Measurements from ENCODE around the gene RIPOR1. TPM values are rescaled to one million over a fixed set of nuclear protein-coding genes. Genes with fewer than 3 reads are reported as not detected.

RIPOR1 gene
- total and polyA plus RNA-seq, 2 experiments from 2014 or later = 7.6 to 22.4 TPM

DNA sequence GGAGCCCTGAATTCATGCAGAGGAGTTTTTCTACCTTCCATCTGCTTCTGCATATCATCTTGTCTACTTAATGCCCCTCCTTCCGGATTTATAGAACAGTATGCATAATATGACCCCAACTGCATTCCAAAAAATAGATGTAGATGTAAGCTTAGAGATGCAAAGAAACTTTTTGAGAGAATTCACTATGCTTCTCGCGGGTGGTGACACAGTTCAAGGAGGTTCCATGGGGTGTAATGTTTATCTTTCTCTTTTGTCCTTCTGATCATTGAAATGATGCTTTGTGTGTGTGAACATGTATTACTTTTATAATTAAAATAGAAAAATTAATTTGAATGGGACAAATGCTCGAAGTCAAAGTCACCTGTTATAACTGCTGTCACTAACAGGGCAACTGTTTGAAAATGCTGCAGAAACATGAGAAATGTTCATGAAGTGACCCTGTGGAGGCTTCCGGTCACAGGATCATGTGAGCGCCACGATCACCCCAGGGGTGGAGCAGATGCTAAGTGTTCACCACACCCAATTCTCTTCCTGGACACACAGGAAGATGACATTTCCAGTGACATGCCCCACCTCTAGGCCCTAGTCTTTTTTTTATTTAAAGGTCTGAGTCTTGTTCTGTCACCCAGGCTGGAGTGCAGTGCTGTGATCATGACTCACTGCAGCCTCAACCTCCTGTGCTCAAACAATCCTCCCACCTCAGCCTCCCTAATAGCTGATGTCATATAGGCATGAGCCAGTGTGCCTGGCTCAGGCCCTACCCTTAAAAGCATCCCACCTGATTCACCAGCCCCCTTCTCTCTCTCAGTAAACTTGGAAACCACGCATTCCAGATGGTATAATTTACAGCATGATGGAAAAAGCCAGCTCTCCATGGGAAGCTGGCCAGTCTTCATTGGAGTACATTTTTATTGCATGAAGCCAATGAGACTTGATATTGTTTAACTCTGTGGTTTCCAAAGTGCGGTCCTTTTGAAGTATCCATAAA, 24.3 kb upstream of the RIPOR1 start:
- H3K27ac ChIP-seq (ENCODE audit: low read depth) = no peak overlapping the region
- H3K27me3 ChIP-seq (ENCODE audit: insufficient read depth) = 0 out of 2 replicates have a peak, but pooled peaks cover 3% of the 10 kb centered on the region
- no peak overlapping the region for H2AFZ ChIP-seq
- TF ChIP-seq POLR2AphosphoS5 (IDR thresholded peaks at IDR 0.05; ENCODE audit: low read depth) (no peak), ZNF331 (CRISPR knock-in tag; IDR thresholded peaks at IDR 0.05; ENCODE audit: low read depth) (no peak), JUNB (IDR thresholded peaks at IDR 0.05; ENCODE audit: unreplicated experiment) (no peak), CTCF (conservative IDR thresholded peaks at IDR 0.05; ENCODE audit: low read depth in 2 of 2) (no peak), ZNF114 (CRISPR knock-in tag; IDR thresholded peaks at IDR 0.05) (no peak), REST (IDR thresholded peaks at IDR 0.05; ENCODE audit: unreplicated experiment) (no peak), STAT1 (IDR thresholded peaks at IDR 0.05; ENCODE audit: unreplicated experiment) (no peak), NANOG (IDR thresholded peaks at IDR 0.05; ENCODE audit: borderline replicate concordance) (no peak), EZH2phosphoT487 (IDR thresholded peaks at IDR 0.05; ENCODE audit: unreplicated experiment) (no peak), EZH2 (IDR thresholded peaks at IDR 0.05; ENCODE audit: low read depth, unreplicated experiment) (no peak), CREB1 (CRISPR knock-in tag; IDR thresholded peaks at IDR 0.05; ENCODE audit: low read depth) (no peak)
- TF ChIP-seq, protein P1, sequence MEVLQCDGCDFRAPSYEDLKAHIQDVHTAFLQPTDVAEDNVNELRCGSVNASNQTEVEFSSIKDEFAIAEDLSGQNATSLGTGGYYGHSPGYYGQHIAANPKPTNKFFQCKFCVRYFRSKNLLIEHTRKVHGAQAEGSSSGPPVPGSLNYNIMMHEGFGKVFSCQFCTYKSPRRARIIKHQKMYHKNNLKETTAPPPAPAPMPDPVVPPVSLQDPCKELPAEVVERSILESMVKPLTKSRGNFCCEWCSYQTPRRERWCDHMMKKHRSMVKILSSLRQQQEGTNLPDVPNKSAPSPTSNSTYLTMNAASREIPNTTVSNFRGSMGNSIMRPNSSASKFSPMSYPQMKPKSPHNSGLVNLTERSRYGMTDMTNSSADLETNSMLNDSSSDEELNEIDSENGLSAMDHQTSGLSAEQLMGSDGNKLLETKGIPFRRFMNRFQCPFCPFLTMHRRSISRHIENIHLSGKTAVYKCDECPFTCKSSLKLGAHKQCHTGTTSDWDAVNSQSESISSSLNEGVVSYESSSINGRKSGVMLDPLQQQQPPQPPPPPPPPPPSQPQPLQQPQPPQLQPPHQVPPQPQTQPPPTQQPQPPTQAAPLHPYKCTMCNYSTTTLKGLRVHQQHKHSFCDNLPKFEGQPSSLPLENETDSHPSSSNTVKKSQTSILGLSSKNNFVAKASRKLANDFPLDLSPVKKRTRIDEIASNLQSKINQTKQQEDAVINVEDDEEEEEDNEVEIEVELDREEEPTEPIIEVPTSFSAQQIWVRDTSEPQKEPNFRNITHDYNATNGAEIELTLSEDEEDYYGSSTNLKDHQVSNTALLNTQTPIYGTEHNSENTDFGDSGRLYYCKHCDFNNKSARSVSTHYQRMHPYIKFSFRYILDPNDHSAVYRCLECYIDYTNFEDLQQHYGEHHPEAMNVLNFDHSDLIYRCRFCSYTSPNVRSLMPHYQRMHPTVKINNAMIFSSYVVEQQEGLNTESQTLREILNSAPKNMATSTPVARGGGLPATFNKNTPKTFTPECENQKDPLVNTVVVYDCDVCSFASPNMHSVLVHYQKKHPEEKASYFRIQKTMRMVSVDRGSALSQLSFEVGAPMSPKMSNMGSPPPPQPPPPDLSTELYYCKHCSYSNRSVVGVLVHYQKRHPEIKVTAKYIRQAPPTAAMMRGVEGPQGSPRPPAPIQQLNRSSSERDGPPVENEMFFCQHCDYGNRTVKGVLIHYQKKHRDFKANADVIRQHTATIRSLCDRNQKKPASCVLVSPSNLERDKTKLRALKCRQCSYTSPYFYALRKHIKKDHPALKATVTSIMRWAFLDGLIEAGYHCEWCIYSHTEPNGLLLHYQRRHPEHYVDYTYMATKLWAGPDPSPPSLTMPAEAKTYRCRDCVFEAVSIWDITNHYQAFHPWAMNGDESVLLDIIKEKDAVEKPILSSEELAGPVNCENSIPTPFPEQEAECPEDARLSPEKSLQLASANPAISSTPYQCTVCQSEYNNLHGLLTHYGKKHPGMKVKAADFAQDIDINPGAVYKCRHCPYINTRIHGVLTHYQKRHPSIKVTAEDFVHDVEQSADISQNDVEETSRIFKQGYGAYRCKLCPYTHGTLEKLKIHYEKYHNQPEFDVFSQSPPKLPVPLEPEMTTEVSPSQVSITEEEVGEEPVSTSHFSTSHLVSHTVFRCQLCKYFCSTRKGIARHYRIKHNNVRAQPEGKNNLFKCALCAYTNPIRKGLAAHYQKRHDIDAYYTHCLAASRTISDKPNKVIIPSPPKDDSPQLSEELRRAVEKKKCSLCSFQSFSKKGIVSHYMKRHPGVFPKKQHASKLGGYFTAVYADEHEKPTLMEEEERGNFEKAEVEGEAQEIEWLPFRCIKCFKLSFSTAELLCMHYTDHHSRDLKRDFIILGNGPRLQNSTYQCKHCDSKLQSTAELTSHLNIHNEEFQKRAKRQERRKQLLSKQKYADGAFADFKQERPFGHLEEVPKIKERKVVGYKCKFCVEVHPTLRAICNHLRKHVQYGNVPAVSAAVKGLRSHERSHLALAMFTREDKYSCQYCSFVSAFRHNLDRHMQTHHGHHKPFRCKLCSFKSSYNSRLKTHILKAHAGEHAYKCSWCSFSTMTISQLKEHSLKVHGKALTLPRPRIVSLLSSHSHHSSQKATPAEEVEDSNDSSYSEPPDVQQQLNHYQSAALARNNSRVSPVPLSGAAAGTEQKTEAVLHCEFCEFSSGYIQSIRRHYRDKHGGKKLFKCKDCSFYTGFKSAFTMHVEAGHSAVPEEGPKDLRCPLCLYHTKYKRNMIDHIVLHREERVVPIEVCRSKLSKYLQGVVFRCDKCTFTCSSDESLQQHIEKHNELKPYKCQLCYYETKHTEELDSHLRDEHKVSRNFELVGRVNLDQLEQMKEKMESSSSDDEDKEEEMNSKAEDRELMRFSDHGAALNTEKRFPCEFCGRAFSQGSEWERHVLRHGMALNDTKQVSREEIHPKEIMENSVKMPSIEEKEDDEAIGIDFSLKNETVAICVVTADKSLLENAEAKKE (CRISPR knock-in tag; IDR thresholded peaks at IDR 0.05) = no peak
- TF ChIP-seq, protein P2, sequence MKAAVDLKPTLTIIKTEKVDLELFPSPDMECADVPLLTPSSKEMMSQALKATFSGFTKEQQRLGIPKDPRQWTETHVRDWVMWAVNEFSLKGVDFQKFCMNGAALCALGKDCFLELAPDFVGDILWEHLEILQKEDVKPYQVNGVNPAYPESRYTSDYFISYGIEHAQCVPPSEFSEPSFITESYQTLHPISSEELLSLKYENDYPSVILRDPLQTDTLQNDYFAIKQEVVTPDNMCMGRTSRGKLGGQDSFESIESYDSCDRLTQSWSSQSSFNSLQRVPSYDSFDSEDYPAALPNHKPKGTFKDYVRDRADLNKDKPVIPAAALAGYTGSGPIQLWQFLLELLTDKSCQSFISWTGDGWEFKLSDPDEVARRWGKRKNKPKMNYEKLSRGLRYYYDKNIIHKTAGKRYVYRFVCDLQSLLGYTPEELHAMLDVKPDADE (IDR thresholded peaks at IDR 0.05) = no peak
- H3K4me1 ChIP-seq (ENCODE audit: insufficient read depth) = no peaks in the 10 kb centered on the region
- H3K27ac Mint-ChIP-seq = no peak overlapping the region
- ATAC-seq (no peak), DNase-seq (ENCODE audit: low spot score) (no peak)
- peaks cover 22% of the 10 kb centered on the region for H3K27me3 Mint-ChIP-seq (ENCODE audit: insufficient read depth, low read depth, poor library complexity)
- H3K79me2 ChIP-seq (replicated peaks; ENCODE audit: insufficient read depth) = no peaks in the 10 kb centered on the region
- no peaks in the 10 kb centered on the region for H3K9me2 ChIP-seq (ENCODE audit: insufficient read depth)
- H3K36me3 Mint-ChIP-seq (ENCODE audit: low read depth) = no peaks in the 10 kb centered on the region
- H3K4me3 Mint-ChIP-seq = no peak overlapping the region
- H3K4me3 ChIP-seq = no peak overlapping the region
- peaks cover 5% of the 10 kb centered on the region; the same call in 2 of the 3 replicates for H3K4me1 Mint-ChIP-seq
- H3K36me3 ChIP-seq (ENCODE audit: insufficient read depth) = no peaks in the 10 kb centered on the region
- H3K9me3 Mint-ChIP-seq = no peaks in the 10 kb centered on the region
- no peaks in the 10 kb centered on the region for H4K20me1 ChIP-seq (replicated peaks; ENCODE audit: insufficient read depth)
- no peaks in the 10 kb centered on the region for H3F3A ChIP-seq (replicated peaks; ENCODE audit: low read depth)
- H3K4me2 ChIP-seq = no peak overlapping the region

Data from GM23338 (cell line).